DOHH2 (cell line): ENCODE data around the gene KIFBP.
"Not testable (repeated sequence)": the region's sequence is repeated elsewhere in the genome, so short reads cannot be mapped to it uniquely, and the experiment has no call there.

Experiments
- H3F3A ChIP-seq: fragments of 200-600 bp; sonication (generic), shearing (Covaris generic); 2 replicates; pipeline ENCODE4 v1.6.0; 2016; ENCODE audit warnings: antibody characterized with exemption, mild to moderate bottlenecking; ENCODE audit not compliant: control insufficient read depth, insufficient read depth
- H3K27ac ChIP-seq: fragments of 200-600 bp; sonication (generic); 2 replicates; pipeline ENCODE4 v1.5.1; 2014; ENCODE audit warnings: low read depth, mild to moderate bottlenecking, low read length, moderate library complexity
- H3K27me3 ChIP-seq: fragments of 200-600 bp; sonication (generic); 2 replicates; pipeline ENCODE4 v1.6.1; 2014; ENCODE audit warnings: mild to moderate bottlenecking, low read length, mixed read lengths; ENCODE audit not compliant: control insufficient read depth
- H3K36me3 ChIP-seq: fragments of 200-600 bp; sonication (generic); 2 replicates; pipeline ENCODE4 v1.6.1; 2014; ENCODE audit warnings: mild to moderate bottlenecking, low read length, moderate library complexity, mixed read lengths; ENCODE audit not compliant: control insufficient read depth
- H3K4me1 ChIP-seq: fragments of 200-600 bp; sonication (generic); 2 replicates; pipeline ENCODE4 v1.6.1; 2014; ENCODE audit warnings: mild to moderate bottlenecking, low read length, mixed read lengths; ENCODE audit not compliant: control insufficient read depth
- H3K4me2 ChIP-seq: fragments of 200-600 bp; sonication (generic); 2 replicates; pipeline ENCODE4 v1.6.0; 2014; ENCODE audit warnings: mild to moderate bottlenecking, low read length, moderate library complexity
- H3K4me3 ChIP-seq: fragments of 200-600 bp; sonication (generic); 2 replicates; pipeline ENCODE4 v1.5.1; 2014; ENCODE audit warnings: mild to moderate bottlenecking, low read length, mixed read lengths
- H3K79me2 ChIP-seq: fragments of 200-600 bp; sonication (generic); 2 replicates; pipeline ENCODE4 v1.6.1; 2014; ENCODE audit warnings: mild to moderate bottlenecking, low read length, mixed read lengths; ENCODE audit not compliant: control insufficient read depth
- H3K9me2 ChIP-seq: fragments of 200-600 bp; sonication (generic); replicated peaks from 2 replicates; pipeline ENCODE4 v1.6.1; 2014; ENCODE audit warnings: mild to moderate bottlenecking, low read length, mixed read lengths; ENCODE audit not compliant: control insufficient read depth
- H3K9me3 ChIP-seq: fragments of 200-600 bp; sonication (generic); 2 replicates; pipeline ENCODE4 v1.6.1; 2014; ENCODE audit warnings: antibody characterized with exemption, low read length, mixed read lengths; ENCODE audit not compliant: control insufficient read depth, insufficient read depth
- H4K20me1 ChIP-seq: fragments of 200-600 bp; sonication (generic); 2 replicates; pipeline ENCODE4 v1.6.0; 2014; ENCODE audit warnings: low read depth, mild to moderate bottlenecking, antibody characterized with exemption, low read length, moderate library complexity; ENCODE audit not compliant: control insufficient read depth, insufficient read depth
- CTCF ChIP-seq: fragments of 200-600 bp; sonication (generic); IDR thresholded peaks from one replicate; pipeline ENCODE4 v1.5.1; 2014; ENCODE audit warnings: antibody characterized with exemption, mild to moderate bottlenecking, low read depth, low read length; ENCODE audit not compliant: poor library complexity, severe bottlenecking
- EZH2phosphoT487 ChIP-seq: fragments of 200-600 bp; sonication (generic); IDR thresholded peaks from 2 replicates; pipeline ENCODE4 v1.6.1; 2017; ENCODE audit warnings: borderline replicate concordance, mild to moderate bottlenecking, antibody characterized with exemption, low read length, moderate library complexity, mixed read lengths

The KIFBP gene, protein sequence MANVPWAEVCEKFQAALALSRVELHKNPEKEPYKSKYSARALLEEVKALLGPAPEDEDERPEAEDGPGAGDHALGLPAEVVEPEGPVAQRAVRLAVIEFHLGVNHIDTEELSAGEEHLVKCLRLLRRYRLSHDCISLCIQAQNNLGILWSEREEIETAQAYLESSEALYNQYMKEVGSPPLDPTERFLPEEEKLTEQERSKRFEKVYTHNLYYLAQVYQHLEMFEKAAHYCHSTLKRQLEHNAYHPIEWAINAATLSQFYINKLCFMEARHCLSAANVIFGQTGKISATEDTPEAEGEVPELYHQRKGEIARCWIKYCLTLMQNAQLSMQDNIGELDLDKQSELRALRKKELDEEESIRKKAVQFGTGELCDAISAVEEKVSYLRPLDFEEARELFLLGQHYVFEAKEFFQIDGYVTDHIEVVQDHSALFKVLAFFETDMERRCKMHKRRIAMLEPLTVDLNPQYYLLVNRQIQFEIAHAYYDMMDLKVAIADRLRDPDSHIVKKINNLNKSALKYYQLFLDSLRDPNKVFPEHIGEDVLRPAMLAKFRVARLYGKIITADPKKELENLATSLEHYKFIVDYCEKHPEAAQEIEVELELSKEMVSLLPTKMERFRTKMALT

DNA sequence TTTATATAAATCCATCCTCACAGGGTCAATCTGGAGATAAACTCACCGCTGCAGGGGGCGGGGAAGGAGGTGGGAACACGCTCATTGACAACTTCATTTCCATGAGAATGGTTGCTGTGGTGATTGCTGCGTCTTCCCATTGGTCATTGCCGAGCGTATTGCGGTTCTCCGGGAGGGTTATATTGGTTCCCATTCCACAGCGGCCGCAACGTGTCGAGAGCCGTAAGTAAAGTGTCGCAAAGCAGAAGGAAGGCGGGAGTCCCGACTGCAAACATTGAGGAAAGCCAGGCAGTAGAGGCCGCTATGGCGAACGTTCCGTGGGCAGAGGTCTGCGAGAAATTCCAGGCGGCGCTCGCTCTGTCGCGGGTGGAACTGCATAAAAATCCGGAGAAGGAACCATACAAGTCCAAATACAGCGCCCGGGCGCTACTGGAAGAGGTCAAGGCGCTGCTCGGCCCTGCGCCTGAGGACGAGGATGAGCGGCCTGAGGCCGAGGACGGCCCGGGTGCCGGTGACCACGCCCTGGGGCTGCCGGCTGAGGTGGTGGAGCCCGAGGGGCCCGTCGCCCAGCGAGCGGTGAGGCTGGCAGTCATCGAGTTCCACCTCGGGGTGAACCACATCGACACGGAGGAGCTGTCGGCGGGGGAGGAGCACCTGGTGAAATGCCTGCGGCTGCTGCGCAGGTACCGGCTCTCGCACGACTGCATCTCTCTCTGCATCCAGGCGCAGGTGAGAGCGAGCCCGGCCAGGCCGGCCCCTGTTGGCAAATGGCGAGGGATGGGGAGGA, at the start of gene KIFBP:
Gene KIFBP (plus strand): TSS at position 274 of the 787 bp plus-strand sequence. CDS start 30 bp downstream, at position 304.
- H3K4me2 ChIP-seq: peak within 1 kb of the TSS; percentile 90
- H3K36me3 ChIP-seq: peaks cover 26% of the 10 kb centered on the region
- H3K4me1 ChIP-seq: peaks cover 19% of the 10 kb centered on the region
- H3K4me3 ChIP-seq: peak within 1 kb of the TSS; percentile 91
- no peaks in the 10 kb centered on the region for H3K9me3 ChIP-seq
- H3F3A ChIP-seq: peaks cover 40% of the 10 kb centered on the region
- no peaks in the 10 kb centered on the region for H3K27me3 ChIP-seq
- H3K79me2 ChIP-seq: peaks cover 42% of the 10 kb centered on the region
- H3K27ac ChIP-seq: no peak within 1 kb of the TSS
- no peaks in the 10 kb centered on the region for H3K9me2 ChIP-seq
- no peaks in the 10 kb centered on the region; the same call in 1 of the 2 replicates for H4K20me1 ChIP-seq
- TF ChIP-seq EZH2phosphoT487 (no peak), CTCF (peak; percentile 58)

GRCh38 chr10:68938884-68939283, 49.7 kb upstream of the KIFBP start:
- Histone ChIP-seq H3K79me2 (peaks cover 4% of the 10 kb centered on the region; the same call in 1 of the 2 replicates), H3K4me1 (no peaks in the 10 kb centered on the region), H4K20me1 (no peaks in the 10 kb centered on the region), H3K4me3 (no peak overlapping the region), H3K9me3 (no peaks in the 10 kb centered on the region), H3K4me2 (no peak overlapping the region), H3K36me3 (peaks cover 78% of the 10 kb centered on the region), H3K27ac (no peak overlapping the region), H3K27me3 (no peaks in the 10 kb centered on the region), H3F3A (no peaks in the 10 kb centered on the region; the same call in 1 of the 2 replicates), H3K9me2 (no peaks in the 10 kb centered on the region)
- TF ChIP-seq EZH2phosphoT487 (no peak), CTCF (no peak)

- not testable (repeated sequence) for H3K9me2 ChIP-seq, H3K9me3 ChIP-seq, H4K20me1 ChIP-seq, H3F3A ChIP-seq, H3K79me2 ChIP-seq, H3K4me3 ChIP-seq, H3K4me2 ChIP-seq, H3K4me1 ChIP-seq, H3K27me3 ChIP-seq, H3K27ac ChIP-seq
- H3K36me3 ChIP-seq: peaks cover 72% of the 10 kb centered on the region
Measured at GRCh38 chr10:68940917-68941316, 47.7 kb upstream of the KIFBP start.
